ENCODE data around the gene CEP85L.

GRCh38 chr6:118525913-118526780 is 125.2 kb downstream of the CEP85L start:
- no peak for TF ChIP-seq CTCF (IDR thresholded peaks at IDR 0.05; ENCODE audit: borderline replicate concordance, extremely low read depth, low read length, poor library complexity, severe bottlenecking)
- TF ChIP-seq EZH2 (IDR thresholded peaks at IDR 0.05; ENCODE audit: borderline replicate concordance, low read depth, low read length, severe bottlenecking): no peak
